ENCODE measurements around the gene HSD17B11.

DNA sequence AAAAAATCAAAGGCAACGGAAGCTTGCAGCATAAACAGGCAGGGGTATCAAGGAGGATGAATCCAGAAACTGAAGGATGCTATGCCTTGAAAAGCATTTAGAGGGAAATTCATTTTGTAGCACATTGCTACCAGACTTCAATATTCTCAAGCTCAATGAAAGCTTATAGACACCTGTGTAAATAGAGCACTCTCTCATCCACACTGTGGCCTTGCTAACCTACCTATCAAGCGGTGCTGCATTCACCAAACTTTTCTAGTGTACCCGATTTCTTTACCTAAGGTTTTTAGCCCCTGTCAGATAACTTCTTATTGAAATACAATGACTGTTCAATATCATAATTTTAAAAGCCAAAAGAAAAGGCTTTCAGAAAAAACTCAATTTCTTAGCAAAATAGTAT is 48.1 kb downstream of the HSD17B11 start:
- TF ChIP-seq POLR2AphosphoS5 (IDR thresholded peaks at IDR 0.05) (no peak), EZH2 (IDR thresholded peaks at IDR 0.05; ENCODE audit: borderline replicate concordance, insufficient read depth, low read length, poor library complexity, severe bottlenecking) (no peak), EP300 (conservative IDR thresholded peaks at IDR 0.05; ENCODE audit: poor library complexity, severe bottlenecking) (no peak), MXI1 (conservative IDR thresholded peaks at IDR 0.05; ENCODE audit: poor library complexity, severe bottlenecking) (no peak), RAD21 (conservative IDR thresholded peaks at IDR 0.05) (no peak)
- TF ChIP-seq, protein P1, sequence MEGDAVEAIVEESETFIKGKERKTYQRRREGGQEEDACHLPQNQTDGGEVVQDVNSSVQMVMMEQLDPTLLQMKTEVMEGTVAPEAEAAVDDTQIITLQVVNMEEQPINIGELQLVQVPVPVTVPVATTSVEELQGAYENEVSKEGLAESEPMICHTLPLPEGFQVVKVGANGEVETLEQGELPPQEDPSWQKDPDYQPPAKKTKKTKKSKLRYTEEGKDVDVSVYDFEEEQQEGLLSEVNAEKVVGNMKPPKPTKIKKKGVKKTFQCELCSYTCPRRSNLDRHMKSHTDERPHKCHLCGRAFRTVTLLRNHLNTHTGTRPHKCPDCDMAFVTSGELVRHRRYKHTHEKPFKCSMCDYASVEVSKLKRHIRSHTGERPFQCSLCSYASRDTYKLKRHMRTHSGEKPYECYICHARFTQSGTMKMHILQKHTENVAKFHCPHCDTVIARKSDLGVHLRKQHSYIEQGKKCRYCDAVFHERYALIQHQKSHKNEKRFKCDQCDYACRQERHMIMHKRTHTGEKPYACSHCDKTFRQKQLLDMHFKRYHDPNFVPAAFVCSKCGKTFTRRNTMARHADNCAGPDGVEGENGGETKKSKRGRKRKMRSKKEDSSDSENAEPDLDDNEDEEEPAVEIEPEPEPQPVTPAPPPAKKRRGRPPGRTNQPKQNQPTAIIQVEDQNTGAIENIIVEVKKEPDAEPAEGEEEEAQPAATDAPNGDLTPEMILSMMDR (IDR thresholded peaks at IDR 0.05; ENCODE audit: poor library complexity, severe bottlenecking): no peak
- TF ChIP-seq, protein P2, sequence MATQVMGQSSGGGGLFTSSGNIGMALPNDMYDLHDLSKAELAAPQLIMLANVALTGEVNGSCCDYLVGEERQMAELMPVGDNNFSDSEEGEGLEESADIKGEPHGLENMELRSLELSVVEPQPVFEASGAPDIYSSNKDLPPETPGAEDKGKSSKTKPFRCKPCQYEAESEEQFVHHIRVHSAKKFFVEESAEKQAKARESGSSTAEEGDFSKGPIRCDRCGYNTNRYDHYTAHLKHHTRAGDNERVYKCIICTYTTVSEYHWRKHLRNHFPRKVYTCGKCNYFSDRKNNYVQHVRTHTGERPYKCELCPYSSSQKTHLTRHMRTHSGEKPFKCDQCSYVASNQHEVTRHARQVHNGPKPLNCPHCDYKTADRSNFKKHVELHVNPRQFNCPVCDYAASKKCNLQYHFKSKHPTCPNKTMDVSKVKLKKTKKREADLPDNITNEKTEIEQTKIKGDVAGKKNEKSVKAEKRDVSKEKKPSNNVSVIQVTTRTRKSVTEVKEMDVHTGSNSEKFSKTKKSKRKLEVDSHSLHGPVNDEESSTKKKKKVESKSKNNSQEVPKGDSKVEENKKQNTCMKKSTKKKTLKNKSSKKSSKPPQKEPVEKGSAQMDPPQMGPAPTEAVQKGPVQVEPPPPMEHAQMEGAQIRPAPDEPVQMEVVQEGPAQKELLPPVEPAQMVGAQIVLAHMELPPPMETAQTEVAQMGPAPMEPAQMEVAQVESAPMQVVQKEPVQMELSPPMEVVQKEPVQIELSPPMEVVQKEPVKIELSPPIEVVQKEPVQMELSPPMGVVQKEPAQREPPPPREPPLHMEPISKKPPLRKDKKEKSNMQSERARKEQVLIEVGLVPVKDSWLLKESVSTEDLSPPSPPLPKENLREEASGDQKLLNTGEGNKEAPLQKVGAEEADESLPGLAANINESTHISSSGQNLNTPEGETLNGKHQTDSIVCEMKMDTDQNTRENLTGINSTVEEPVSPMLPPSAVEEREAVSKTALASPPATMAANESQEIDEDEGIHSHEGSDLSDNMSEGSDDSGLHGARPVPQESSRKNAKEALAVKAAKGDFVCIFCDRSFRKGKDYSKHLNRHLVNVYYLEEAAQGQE (IDR thresholded peaks at IDR 0.05; ENCODE audit: borderline replicate concordance): no peak
